ENCODE measurements around the gene TNIK.

Gene TNIK

DNA sequence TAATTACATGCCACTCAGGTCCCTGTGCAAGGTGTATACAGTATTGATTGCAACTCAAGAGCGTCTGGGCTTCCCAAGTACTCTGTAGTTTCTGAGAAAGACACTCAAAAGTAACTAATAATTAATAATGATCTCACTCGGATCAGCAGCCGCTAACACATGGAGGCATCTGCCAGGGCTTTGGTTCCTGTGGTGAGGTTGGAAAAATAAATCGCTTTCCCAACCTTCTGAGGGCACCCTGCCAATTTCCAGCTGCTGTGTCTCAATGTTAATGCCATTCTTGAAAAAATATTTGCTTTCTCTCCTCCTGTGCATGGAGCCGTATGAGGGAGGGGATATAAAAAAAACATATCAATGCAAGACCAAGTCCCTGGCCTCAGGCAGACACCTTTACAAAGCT, 317.2 kb downstream of the TNIK start:
- H3F3A ChIP-seq (ENCODE audit: low read depth), result no peaks in the 10 kb centered on the region
- H3K9me2 ChIP-seq (replicated peaks; ENCODE audit: low read depth, low read length), result no peaks in the 10 kb centered on the region
- no peak overlapping the region for H2AFZ ChIP-seq (ENCODE audit: low read length)
- no peak overlapping the region for H3K4me3 ChIP-seq (ENCODE audit: low read length, poor library complexity, severe bottlenecking)
- peaks cover 52% of the 10 kb centered on the region; the same call in 1 of the 2 replicates for H3K36me3 ChIP-seq (ENCODE audit: insufficient read depth, low read length)
- H3K4me1 ChIP-seq (ENCODE audit: insufficient read depth, low read length, poor library complexity, severe bottlenecking), result no peaks in the 10 kb centered on the region
- H3K9ac ChIP-seq (ENCODE audit: low read depth, low read length, poor library complexity, severe bottlenecking), result no peak overlapping the region
- TF ChIP-seq, protein P1, sequence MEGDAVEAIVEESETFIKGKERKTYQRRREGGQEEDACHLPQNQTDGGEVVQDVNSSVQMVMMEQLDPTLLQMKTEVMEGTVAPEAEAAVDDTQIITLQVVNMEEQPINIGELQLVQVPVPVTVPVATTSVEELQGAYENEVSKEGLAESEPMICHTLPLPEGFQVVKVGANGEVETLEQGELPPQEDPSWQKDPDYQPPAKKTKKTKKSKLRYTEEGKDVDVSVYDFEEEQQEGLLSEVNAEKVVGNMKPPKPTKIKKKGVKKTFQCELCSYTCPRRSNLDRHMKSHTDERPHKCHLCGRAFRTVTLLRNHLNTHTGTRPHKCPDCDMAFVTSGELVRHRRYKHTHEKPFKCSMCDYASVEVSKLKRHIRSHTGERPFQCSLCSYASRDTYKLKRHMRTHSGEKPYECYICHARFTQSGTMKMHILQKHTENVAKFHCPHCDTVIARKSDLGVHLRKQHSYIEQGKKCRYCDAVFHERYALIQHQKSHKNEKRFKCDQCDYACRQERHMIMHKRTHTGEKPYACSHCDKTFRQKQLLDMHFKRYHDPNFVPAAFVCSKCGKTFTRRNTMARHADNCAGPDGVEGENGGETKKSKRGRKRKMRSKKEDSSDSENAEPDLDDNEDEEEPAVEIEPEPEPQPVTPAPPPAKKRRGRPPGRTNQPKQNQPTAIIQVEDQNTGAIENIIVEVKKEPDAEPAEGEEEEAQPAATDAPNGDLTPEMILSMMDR (conservative IDR thresholded peaks at IDR 0.05; ENCODE audit: low read length), result no peak
- H3K79me2 ChIP-seq (ENCODE audit: insufficient read depth, low read length), result no peaks in the 10 kb centered on the region
- H4K20me1 ChIP-seq (ENCODE audit: insufficient read depth, low read length, poor library complexity, severe bottlenecking), result no peaks in the 10 kb centered on the region
- no peak overlapping the region for H3K4me2 ChIP-seq (ENCODE audit: low read depth, low read length, poor library complexity, severe bottlenecking)
- no peaks in the 10 kb centered on the region for H3K9me3 ChIP-seq (ENCODE audit: insufficient read depth, low read depth, low read length)
- H3K27me3 ChIP-seq (ENCODE audit: insufficient read depth, low read length, poor library complexity, severe bottlenecking), result no peaks in the 10 kb centered on the region

DNA sequence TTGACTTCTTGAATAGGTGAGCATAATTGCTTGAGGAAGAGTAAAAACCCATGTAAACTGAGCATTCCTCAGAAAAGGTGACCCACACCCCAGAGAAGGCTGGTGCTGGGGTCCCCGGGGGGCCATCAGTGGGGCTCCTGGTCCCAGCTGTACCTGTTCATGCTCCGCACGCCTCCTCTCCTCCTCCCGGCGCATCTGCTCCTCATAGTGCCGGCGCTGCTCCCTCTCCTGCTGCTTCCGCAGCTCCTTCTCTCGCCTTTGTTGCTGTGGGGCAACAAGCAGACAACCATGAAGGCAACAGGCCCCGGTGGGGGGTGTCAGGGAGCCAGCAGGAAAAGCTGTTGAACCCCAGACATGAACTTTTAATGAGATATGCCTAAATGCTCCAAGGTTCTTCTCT, 320.0 kb downstream of the TNIK start:
- no peak overlapping the region for H2AFZ ChIP-seq (ENCODE audit: low read length)
- H3K4me3 ChIP-seq (ENCODE audit: low read length, poor library complexity, severe bottlenecking), result no peak overlapping the region
- H4K20me1 ChIP-seq (ENCODE audit: insufficient read depth, low read length, poor library complexity, severe bottlenecking), result no peaks in the 10 kb centered on the region
- no peak for TF ChIP-seq EZH2phosphoT487 (IDR thresholded peaks at IDR 0.05; ENCODE audit: borderline replicate concordance)
- TF ChIP-seq, protein P1 (conservative IDR thresholded peaks at IDR 0.05; ENCODE audit: low read length), result no peak
- no peaks in the 10 kb centered on the region for H3K9me2 ChIP-seq (replicated peaks; ENCODE audit: low read depth, low read length)
- no peak overlapping the region for H3K9ac ChIP-seq (ENCODE audit: low read depth, low read length, poor library complexity, severe bottlenecking)
- H3K4me1 ChIP-seq (ENCODE audit: insufficient read depth, low read length, poor library complexity, severe bottlenecking), result no peaks in the 10 kb centered on the region
- peaks cover 66% of the 10 kb centered on the region; the same call in 1 of the 2 replicates for H3K36me3 ChIP-seq (ENCODE audit: insufficient read depth, low read length)
- H3K4me2 ChIP-seq (ENCODE audit: low read depth, low read length, poor library complexity, severe bottlenecking), result no peak overlapping the region
- H3K27me3 ChIP-seq (ENCODE audit: insufficient read depth, low read length, poor library complexity, severe bottlenecking), result no peaks in the 10 kb centered on the region
- H3K9me3 ChIP-seq (ENCODE audit: insufficient read depth, low read depth, low read length), result no peaks in the 10 kb centered on the region
- no peaks in the 10 kb centered on the region for H3K79me2 ChIP-seq (ENCODE audit: insufficient read depth, low read length)
- H3F3A ChIP-seq (ENCODE audit: low read depth), result no peaks in the 10 kb centered on the region

DNA sequence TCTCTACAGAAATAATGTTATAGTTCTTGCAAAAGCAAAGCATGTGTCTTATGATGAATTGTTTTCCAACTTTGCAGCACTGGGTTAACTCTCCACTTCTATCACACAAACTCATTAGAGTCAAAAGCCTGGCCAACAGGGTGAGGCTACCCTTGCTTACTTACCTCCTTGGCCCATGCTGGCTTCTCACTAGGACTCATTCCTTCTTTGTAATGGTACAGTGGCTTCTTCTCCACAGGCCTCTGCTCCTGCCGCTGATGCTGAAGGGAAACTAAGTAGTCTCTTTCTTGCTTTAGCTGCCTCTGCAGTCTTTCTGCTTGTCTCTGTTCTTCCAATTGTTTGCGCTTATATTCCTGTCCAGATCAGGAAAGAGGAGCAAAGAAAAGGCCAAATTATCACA, 322.2 kb downstream of the TNIK start:
- Histone ChIP-seq H3K9me2 (replicated peaks; ENCODE audit: low read depth, low read length) (no peaks in the 10 kb centered on the region), H3K79me2 (ENCODE audit: insufficient read depth, low read length) (no peaks in the 10 kb centered on the region), H3K27me3 (ENCODE audit: insufficient read depth, low read length, poor library complexity, severe bottlenecking) (no peaks in the 10 kb centered on the region), H2AFZ (ENCODE audit: low read length) (no peak overlapping the region), H3K36me3 (ENCODE audit: insufficient read depth, low read length) (peaks cover 62% of the 10 kb centered on the region; the same call in 1 of the 2 replicates), H3K4me1 (ENCODE audit: insufficient read depth, low read length, poor library complexity, severe bottlenecking) (no peaks in the 10 kb centered on the region), H3K4me2 (ENCODE audit: low read depth, low read length, poor library complexity, severe bottlenecking) (no peak overlapping the region), H4K20me1 (ENCODE audit: insufficient read depth, low read length, poor library complexity, severe bottlenecking) (no peaks in the 10 kb centered on the region), H3F3A (ENCODE audit: low read depth) (no peaks in the 10 kb centered on the region), H3K4me3 (ENCODE audit: low read length, poor library complexity, severe bottlenecking) (no peak overlapping the region), H3K9me3 (ENCODE audit: insufficient read depth, low read depth, low read length) (no peaks in the 10 kb centered on the region), H3K9ac (ENCODE audit: low read depth, low read length, poor library complexity, severe bottlenecking) (no peak overlapping the region)
- no peak for TF ChIP-seq EZH2phosphoT487 (IDR thresholded peaks at IDR 0.05; ENCODE audit: borderline replicate concordance)
- TF ChIP-seq, protein P1 (conservative IDR thresholded peaks at IDR 0.05; ENCODE audit: low read length), result no peak

Data from Loucy (cell line).